ENCODE data around the gene SYNPR.
"Not testable (repeated sequence)": the region's sequence is repeated elsewhere in the genome, so short reads cannot be mapped to it uniquely, and the experiment has no call there.

SYNPR gene

GRCh38 chr3:63642488-63642887, 364.4 kb downstream of the SYNPR start:
- DNase-seq: no peak

GRCh38 chr3:63644212-63644797, 366.2 kb downstream of the SYNPR start:
- no peak for DNase-seq

- DNase-seq: not testable (repeated sequence)
Observed at GRCh38 chr3:63644928-63645781, 367.0 kb downstream of the SYNPR start.

GRCh38 chr3:63652066-63652725, 374.1 kb downstream of the SYNPR start, which contains the start of gene SNTN:
SNTN (plus strand) TSS chr3:63652675; CDS start chr3:63652688, 13 bp downstream.
- DNase-seq: no peak

DNA sequence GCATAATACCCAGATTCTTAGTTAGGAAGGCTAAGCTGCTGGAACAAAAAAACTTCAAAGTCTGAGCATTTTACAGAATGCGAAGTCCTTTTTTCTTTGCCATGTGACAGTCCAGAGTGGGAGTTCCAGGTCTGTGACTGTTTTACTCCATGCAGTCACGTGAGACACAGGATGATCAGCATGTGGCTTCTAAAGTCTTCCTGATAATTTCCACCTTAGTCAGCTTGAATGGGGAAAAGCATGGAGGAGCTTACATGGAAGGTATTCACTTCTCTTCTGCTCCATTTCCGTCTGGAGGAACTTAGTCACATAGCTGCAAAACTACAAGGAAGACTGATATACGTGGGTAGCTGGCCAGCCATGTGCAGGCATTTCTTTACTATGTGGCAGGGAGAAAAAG, 376.1 kb downstream of the SYNPR start:
- DNase-seq: no peak

DNA sequence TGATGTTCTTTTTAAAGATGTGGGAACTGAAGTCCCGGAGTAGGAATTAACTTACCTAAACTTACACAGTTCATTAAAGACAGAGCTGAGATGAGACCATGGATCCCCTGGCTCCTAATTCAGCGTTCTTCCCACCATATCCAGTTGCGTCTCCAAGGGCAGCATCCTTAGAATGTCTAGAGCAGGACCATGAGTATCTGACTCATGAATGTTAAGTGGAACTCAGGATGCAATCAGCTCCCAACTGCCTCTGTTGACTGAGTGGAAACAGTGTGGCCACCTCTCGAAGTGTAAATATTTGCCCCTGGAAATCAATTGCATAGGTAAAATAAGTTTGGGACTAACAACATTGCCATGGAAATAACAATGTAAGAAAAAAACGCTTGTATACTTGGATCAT, 376.8 kb downstream of the SYNPR start:
- DNase-seq: no peak

GRCh38 chr3:63655519-63655918, 377.4 kb downstream of the SYNPR start:
- no peak for DNase-seq

- DNase-seq: no peak
Observed at GRCh38 chr3:63656786-63657185, 378.7 kb downstream of the SYNPR start.

DNA sequence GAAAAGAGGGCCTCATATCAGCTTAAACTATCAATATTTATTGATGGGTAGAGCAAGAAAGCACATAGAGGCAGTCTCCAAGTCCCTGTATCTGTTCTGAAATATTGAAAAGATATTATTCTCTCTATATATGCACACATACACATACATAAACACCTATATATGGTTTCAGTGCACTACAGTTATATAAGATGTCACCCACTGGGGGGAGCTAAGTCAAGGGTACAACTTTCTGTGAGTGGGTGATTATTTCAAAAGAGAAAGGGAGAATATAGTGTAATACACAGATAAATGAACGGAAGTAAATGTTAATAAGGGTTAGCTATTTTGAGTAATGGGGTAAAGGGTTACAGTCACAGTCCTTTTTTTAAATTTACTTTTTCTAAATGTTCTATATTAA, 383.1 kb downstream of the SYNPR start:
- no peak for DNase-seq

- DNase-seq: no peak
Observed at GRCh38 chr3:63662011-63662410, 383.9 kb downstream of the SYNPR start.

- DNase-seq: no peak
Observed at GRCh38 chr3:63662500-63662899, 384.4 kb downstream of the SYNPR start.
